ENCODE measurements around the gene USP22. TPM values are rescaled to one million over a fixed set of nuclear protein-coding genes. Genes with fewer than 3 reads are reported as not detected.

Gene USP22
- total and polyA plus RNA-seq, 8 donors = 157 to 229 (median 202) TPM

DNA sequence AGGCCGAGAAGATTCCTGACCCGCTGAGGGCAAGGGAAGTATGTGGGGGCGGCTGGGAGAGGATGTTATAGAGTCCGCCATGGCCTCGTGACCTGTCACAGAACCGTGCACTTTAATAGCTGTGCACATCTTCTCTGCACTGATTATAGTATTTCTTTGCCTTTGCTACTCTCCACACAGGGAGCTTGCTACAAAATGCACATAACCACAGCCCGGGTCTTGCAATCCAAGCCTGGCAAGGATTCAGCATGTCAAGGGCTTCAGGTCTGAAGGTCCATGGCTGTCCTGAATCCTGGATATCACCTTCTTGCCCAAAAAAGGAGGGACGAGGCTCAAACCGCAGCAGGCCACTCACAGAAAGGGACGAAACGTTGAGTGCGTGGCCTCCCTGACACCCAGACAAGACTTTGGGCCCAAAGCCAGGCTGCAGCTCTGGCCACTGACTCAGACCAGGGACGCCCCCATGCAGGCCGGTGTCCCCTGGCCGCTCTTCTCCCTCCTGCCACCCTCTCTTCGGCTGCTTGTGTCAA, 43.7 kb downstream of the USP22 start:
- Histone ChIP-seq H3K36me3 (peaks cover 0 to 50% of the 10 kb centered on the region in 2 donors), H3K27ac (no peak overlapping the region), H3K4me1 (peaks cover 2 to 27% of the 10 kb centered on the region in 2 donors), H3K4me3 (no peak overlapping the region), H3K9me3 (no peaks in the 10 kb centered on the region), H3K27me3 (no peaks in the 10 kb centered on the region)
- intact Hi-C loops (cut with DNase I) = no loop called here
- TF ChIP-seq, protein P1, sequence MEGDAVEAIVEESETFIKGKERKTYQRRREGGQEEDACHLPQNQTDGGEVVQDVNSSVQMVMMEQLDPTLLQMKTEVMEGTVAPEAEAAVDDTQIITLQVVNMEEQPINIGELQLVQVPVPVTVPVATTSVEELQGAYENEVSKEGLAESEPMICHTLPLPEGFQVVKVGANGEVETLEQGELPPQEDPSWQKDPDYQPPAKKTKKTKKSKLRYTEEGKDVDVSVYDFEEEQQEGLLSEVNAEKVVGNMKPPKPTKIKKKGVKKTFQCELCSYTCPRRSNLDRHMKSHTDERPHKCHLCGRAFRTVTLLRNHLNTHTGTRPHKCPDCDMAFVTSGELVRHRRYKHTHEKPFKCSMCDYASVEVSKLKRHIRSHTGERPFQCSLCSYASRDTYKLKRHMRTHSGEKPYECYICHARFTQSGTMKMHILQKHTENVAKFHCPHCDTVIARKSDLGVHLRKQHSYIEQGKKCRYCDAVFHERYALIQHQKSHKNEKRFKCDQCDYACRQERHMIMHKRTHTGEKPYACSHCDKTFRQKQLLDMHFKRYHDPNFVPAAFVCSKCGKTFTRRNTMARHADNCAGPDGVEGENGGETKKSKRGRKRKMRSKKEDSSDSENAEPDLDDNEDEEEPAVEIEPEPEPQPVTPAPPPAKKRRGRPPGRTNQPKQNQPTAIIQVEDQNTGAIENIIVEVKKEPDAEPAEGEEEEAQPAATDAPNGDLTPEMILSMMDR (IDR thresholded peaks at IDR 0.05) = no peak
- DNase-seq (peak in 1 of 4 donors; percentile 54), ATAC-seq (peak; percentile 34)

DNA sequence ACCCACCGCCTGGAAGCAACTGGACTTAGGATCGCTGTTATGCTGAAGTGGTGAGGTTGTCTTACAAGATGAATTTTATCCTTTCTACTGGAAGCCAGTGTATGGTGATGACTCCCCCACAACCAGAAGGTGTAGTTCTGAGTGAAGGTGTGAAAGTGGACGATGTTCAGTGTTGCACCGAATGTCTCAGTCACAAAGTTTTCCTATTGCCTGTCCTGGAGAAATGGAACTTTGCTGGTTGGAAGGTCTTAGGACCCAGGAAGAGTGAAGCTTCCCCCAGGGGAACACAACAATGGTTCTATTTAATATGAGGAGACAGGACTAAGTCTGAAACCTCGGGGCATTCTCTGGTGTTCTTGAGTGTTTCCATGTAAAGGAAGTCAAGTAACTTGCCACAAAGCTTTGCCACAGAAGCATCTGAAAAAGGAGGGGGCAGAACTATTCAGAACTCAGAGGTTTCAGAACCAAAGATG, 44.2 kb downstream of the USP22 start:
- peaks cover 2 to 27% of the 10 kb centered on the region in 2 donors for H3K4me1 ChIP-seq
- no peaks in the 10 kb centered on the region for H3K9me3 ChIP-seq
- TF ChIP-seq, protein P1 (IDR thresholded peaks at IDR 0.05) = no peak
- DNase-seq = no peak
- H3K36me3 ChIP-seq = peaks cover 0 to 45% of the 10 kb centered on the region in 2 donors
- ATAC-seq = no peak
- H3K4me3 ChIP-seq = no peak overlapping the region
- no peak overlapping the region for H3K27ac ChIP-seq
- no peaks in the 10 kb centered on the region for H3K27me3 ChIP-seq
- intact Hi-C loops (cut with DNase I) = no loop called here

DNA sequence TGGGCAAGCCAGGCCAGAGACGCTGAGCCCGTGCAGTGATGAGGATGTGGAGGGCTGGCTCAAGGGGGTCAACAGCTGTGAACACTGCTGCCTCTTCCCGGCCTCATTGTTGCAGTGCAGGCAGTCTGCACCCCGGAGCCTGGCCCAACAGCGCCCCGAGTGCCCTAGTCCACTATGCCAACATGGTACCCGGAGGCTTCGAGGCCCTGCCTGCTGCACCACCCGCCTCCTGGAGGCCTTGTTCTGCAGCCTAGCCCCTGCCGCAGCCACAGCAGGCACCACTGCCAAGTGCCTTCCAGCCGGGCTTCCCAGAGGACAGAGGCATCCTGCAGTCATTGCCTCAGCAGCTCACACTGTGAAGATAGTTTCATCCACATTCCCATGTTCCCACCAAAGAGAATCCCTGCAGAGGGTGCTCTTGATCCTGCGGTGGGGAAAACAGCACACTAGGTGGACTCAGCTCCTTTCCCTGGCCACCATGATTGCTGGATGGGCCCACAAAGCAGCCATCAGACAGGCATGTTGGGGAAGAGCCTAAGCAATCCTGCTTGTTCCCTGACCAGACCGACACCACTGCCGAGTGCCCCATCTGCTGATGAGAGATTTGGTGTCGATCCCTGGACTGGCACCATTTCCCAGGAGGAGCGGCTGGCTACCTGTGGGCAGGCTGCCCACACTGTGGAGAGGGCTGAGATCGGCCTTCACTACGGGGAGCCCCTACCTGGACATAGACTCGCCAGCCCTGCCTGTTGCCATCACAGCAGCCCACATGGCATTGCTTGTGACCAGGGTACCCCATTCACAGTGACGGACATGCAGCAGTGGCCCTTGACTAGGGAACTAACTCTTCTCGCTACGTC, 44.9 kb downstream of the USP22 start:
- peaks cover 0 to 38% of the 10 kb centered on the region in 2 donors for H3K36me3 ChIP-seq
- H3K27ac ChIP-seq = no peak overlapping the region
- TF ChIP-seq, protein P1 (IDR thresholded peaks at IDR 0.05) = no peak
- DNase-seq (no peak), ATAC-seq (no peak)
- H3K4me1 ChIP-seq = peaks cover 2 to 30% of the 10 kb centered on the region in 2 donors
- no peaks in the 10 kb centered on the region for H3K9me3 ChIP-seq
- no peak overlapping the region for H3K4me3 ChIP-seq
- H3K27me3 ChIP-seq = no peaks in the 10 kb centered on the region
- intact Hi-C loops (cut with DNase I) = no loop called here

DNA sequence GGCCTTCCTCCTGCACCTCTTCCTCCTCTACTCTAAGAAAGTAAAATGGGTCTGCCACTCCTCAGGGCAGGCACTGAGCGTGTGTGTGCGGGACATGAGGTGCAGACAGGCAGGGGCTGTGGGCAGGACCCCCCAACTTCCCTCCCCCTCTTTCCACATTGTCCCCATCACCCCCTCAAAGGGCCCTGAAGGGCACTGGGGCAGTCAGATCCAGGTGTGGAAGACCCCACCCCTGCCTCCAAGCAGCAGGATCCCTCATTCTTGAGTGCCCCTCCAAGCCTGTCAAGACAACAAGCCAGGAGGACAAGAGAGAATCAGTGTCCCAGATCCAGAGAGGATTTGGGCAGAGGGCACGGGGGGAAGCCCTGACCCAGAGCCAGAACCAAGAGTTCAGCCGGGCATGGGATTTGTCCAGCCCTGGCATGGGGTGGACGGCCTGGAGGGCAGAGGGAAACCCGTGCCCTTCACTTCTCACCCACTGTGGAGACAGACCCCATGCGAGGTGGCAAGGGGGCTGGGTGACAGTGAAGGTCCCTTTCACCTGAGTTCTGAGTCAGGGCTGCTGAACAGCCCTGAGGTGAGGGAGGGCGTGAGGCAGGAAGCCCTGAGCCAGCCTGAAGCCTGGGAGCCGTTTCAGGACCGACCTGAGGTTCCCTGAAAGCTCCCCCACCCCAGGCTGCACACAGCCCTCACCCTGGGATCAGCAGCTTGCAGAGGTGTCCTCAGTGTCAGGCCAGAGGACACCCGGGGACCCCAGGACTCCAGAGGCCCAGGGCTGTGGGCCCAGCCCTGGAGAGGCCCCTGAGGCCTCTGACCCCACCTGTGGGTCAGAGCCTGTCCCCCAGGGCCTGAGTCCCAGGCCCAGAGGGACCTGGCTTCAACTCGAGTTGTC, 45.8 kb downstream of the USP22 start:
- no peak overlapping the region for H3K4me3 ChIP-seq
- DNase-seq (no peak), ATAC-seq (no peak)
- peaks cover 0 to 28% of the 10 kb centered on the region in 2 donors for H3K36me3 ChIP-seq
- TF ChIP-seq, protein P1 (IDR thresholded peaks at IDR 0.05) = no peak
- intact Hi-C loops (cut with DNase I) = no loop called here
- peaks cover 2 to 35% of the 10 kb centered on the region in 2 donors for H3K4me1 ChIP-seq
- no peaks in the 10 kb centered on the region for H3K27me3 ChIP-seq
- no peaks in the 10 kb centered on the region for H3K9me3 ChIP-seq
- H3K27ac ChIP-seq = no peak overlapping the region
